K562 (cell line): ENCODE measurements around the gene NPR3.

ENCODE experiments used
- BRCA1 ChIP-seq, 2 experiments: fragments of 450-650 bp in 1 of 2; sonication (generic) in 1 of 2; formaldehyde crosslinking in 1 of 2; IDR thresholded peaks; 2 replicates each; pipeline versions ENCODE4 v1.5.0 to v1.6.1; 2017 to 2020; ENCODE audit warnings: mild to moderate bottlenecking in 1 of 2, missing genetic modification reagents in 1 of 2
- CTCF ChIP-seq, 3 experiments: IDR thresholded peaks in 2 of 3; conservative IDR thresholded peaks in 1 of 3; 2 replicates each; pipeline ENCODE4 v1.5.1; 2011 to 2012; ENCODE audit warnings: low read length in 3 of 3, mild to moderate bottlenecking in 3 of 3, control low read depth in 2 of 3, improper control_type of control experiment in 1 of 3, inconsistent platforms in 1 of 3, low read depth in 1 of 3, mixed read lengths in 1 of 3, moderate library complexity in 1 of 3; ENCODE audit not compliant: insufficient read depth in 2 of 3
- FOS ChIP-seq: IDR thresholded peaks from 3 replicates; pipeline ENCODE4 v1.6.1; 2011; ENCODE audit not compliant: insufficient read length; ENCODE audit errors: extremely low read depth
- GATA2 ChIP-seq: sonication (generic); formaldehyde crosslinking; IDR thresholded peaks from 2 replicates; pipeline ENCODE4 v1.4.0; 2020; ENCODE audit warnings: mild to moderate bottlenecking, missing genetic modification reagents
- HNRNPLL ChIP-seq: fragments of 200-400 bp; formaldehyde crosslinking; IDR thresholded peaks from 2 replicates; pipeline ENCODE4 v1.6.1; 2017; ENCODE audit warnings: low read length, low read depth, mild to moderate bottlenecking; ENCODE audit not compliant: poor library complexity, severe bottlenecking
- MYC ChIP-seq, 2 experiments: fragments of 250-450 bp in 1 of 2; sonication (Bioruptor Pico) in 1 of 2; IDR thresholded peaks; 2 replicates each; pipeline versions ENCODE4 v1.5.1 to v1.6.1; 2012 to 2021; ENCODE audit warnings: low read depth in 2 of 2, borderline replicate concordance in 1 of 2, improper control_type of control experiment in 1 of 2, low read length in 1 of 2, mild to moderate bottlenecking in 1 of 2, moderate library complexity in 1 of 2
- RB1 ChIP-seq: fragments of 450-650 bp; IDR thresholded peaks from 2 replicates; pipeline ENCODE4 v1.6.1; 2017; ENCODE audit warnings: low read depth, mild to moderate bottlenecking
- SIN3B ChIP-seq: fragments of 450-650 bp; IDR thresholded peaks from 2 replicates; pipeline ENCODE4 v1.6.1; 2017; ENCODE audit warnings: low read depth, mild to moderate bottlenecking, moderate library complexity
- YY1 ChIP-seq, 3 experiments: IDR thresholded peaks; 2 replicates each; pipeline ENCODE4 v1.6.1; 2011; ENCODE audit warnings: low read length in 2 of 3, mild to moderate bottlenecking in 2 of 3, moderate library complexity in 2 of 3, borderline replicate concordance in 1 of 3, control low read depth in 1 of 3, low read depth in 1 of 3; ENCODE audit not compliant: insufficient read depth in 3 of 3, insufficient replicate concordance in 2 of 3, control insufficient read depth in 1 of 3, insufficient read length in 1 of 3; ENCODE audit errors: extremely low read depth in 1 of 3
- ZNF639 ChIP-seq, 2 experiments: fragments of 200-800 bp in 1 of 2; sonication (Bioruptor generic) in 1 of 2; sonication (generic) in 1 of 2; formaldehyde crosslinking in 1 of 2; IDR thresholded peaks in 1 of 2; conservative IDR thresholded peaks in 1 of 2; 2 replicates each; pipeline versions ENCODE4 v1.5.0 to v1.6.1; 2016 to 2020; ENCODE audit warnings: missing compliant biosample characterization in 1 of 2, missing genetic modification characterization in 1 of 2, missing genetic modification reagents in 1 of 2

GRCh38 chr5:32769711-32770110 lies 58.6 kb downstream of the NPR3 start:
- TF ChIP-seq ZNF639 (CRISPR knock-in tag; conservative IDR thresholded peaks at IDR 0.05 in 1 of 2, IDR thresholded peaks at IDR 0.05 in 1 of 2): no peak
- TF ChIP-seq RB1: no peak
- no peak for TF ChIP-seq SIN3B
- TF ChIP-seq GATA2 (CRISPR knock-in tag): no peak
- no peak for TF ChIP-seq MYC (IDR thresholded peaks at IDR 0.05; ENCODE audit: low read depth, low read length)
- no peak for TF ChIP-seq MYC (CRISPR knock-in tag; IDR thresholded peaks at IDR 0.05; ENCODE audit: borderline replicate concordance, low read depth)
- no peak for TF ChIP-seq YY1 (IDR thresholded peaks at IDR 0.05; ENCODE audit: borderline replicate concordance in 1 of 3, control insufficient read depth in 1 of 3, extremely low read depth in 1 of 3, insufficient read depth in 3 of 3, insufficient read length in 1 of 3, insufficient replicate concordance in 2 of 3, low read depth in 1 of 3, low read length in 2 of 3)
- no peak for TF ChIP-seq BRCA1 (IDR thresholded peaks at IDR 0.05)
- no peak for TF ChIP-seq BRCA1 (CRISPR knock-in tag; IDR thresholded peaks at IDR 0.05)
- no peak for TF ChIP-seq CTCF (IDR thresholded peaks at IDR 0.05 in 2 of 3, conservative IDR thresholded peaks at IDR 0.05 in 1 of 3; ENCODE audit: insufficient read depth in 2 of 3, low read depth in 1 of 3, low read length in 3 of 3)
- no peak for TF ChIP-seq HNRNPLL
- TF ChIP-seq FOS: no peak
